Hepatocyte (in vitro differentiated cells): ENCODE data around the gene ZCCHC7. TPM values are rescaled to one million over a fixed set of nuclear protein-coding genes. Genes with fewer than 3 reads are reported as not detected.
"Not testable (repeated sequence)": the region's sequence is repeated elsewhere in the genome, so short reads cannot be mapped to it uniquely, and the experiment has no call there.

Source experiments
- DNase-seq: peaks from one replicate; pipeline ENCODE4 v3.0.0-alpha.2; 2016; ENCODE audit warnings: low spot score
- H2AFZ ChIP-seq: fragments of 200-600 bp; sonication (generic); 2 replicates; pipeline ENCODE4 v1.6.0; 2016; ENCODE audit warnings: antibody characterized with exemption, mild to moderate bottlenecking
- H3K27ac ChIP-seq: fragments of 200-600 bp; sonication (generic); 2 replicates; pipeline ENCODE4 v1.5.1; 2016; ENCODE audit warnings: mild to moderate bottlenecking
- H3K27me3 ChIP-seq: fragments of 200-600 bp; sonication (generic); 2 replicates; pipeline ENCODE4 v1.6.1; 2016
- H3K36me3 ChIP-seq: fragments of 200-600 bp; sonication (generic); replicated peaks from 2 replicates; pipeline ENCODE4 v1.5.1; 2016; ENCODE audit warnings: low read depth; ENCODE audit not compliant: insufficient read depth
- H3K4me1 ChIP-seq: fragments of 200-600 bp; sonication (generic); 2 replicates; pipeline ENCODE4 v1.5.1; 2016; ENCODE audit warnings: mild to moderate bottlenecking, moderate library complexity; ENCODE audit not compliant: insufficient read depth
- H3K4me2 ChIP-seq: fragments of 200-600 bp; sonication (generic); 2 replicates; pipeline ENCODE4 v1.6.0; 2016
- H3K4me3 ChIP-seq: fragments of 200-600 bp; sonication (generic); 2 replicates; pipeline ENCODE4 v1.5.1; 2016; ENCODE audit warnings: mild to moderate bottlenecking
- H3K79me2 ChIP-seq: fragments of 200-600 bp; sonication (generic); 2 replicates; pipeline ENCODE4 v1.6.0; 2017; ENCODE audit warnings: mild to moderate bottlenecking
- H3K9me2 ChIP-seq: fragments of 200-600 bp; sonication (generic); replicated peaks from 2 replicates; pipeline ENCODE4 v1.6.0; 2017; ENCODE audit warnings: mild to moderate bottlenecking; ENCODE audit not compliant: insufficient read depth
- H3K9me3 ChIP-seq: fragments of 200-600 bp; sonication (generic); 2 replicates; pipeline ENCODE4 v1.5.1; 2016; ENCODE audit warnings: low read depth, mild to moderate bottlenecking
- H4K20me1 ChIP-seq: fragments of 200-600 bp; sonication (generic); 2 replicates; pipeline ENCODE4 v1.6.0; 2016; ENCODE audit warnings: mild to moderate bottlenecking; ENCODE audit not compliant: insufficient read depth, poor library complexity, severe bottlenecking
- EZH2 ChIP-seq: fragments of 200-600 bp; sonication (generic); IDR thresholded peaks from 2 replicates; pipeline ENCODE4 v1.6.1; 2016; ENCODE audit warnings: antibody characterized with exemption, mild to moderate bottlenecking, borderline replicate concordance
- EZH2phosphoT487 ChIP-seq: fragments of 200-600 bp; sonication (generic); IDR thresholded peaks from one replicate; pipeline ENCODE4 v1.6.1; 2018; ENCODE audit warnings: antibody characterized with exemption, mild to moderate bottlenecking, low read depth, moderate library complexity; ENCODE audit not compliant: unreplicated experiment, severe bottlenecking
- WGBS: methylation state at CpG from one replicate; pipeline ENCODE4 v1.1.6; 2016; ENCODE audit warnings: low lambda C conversion rate; ENCODE audit errors: missing lambda C conversion rate; 5-methylcytosine and 5-hydroxymethylcytosine counted together
- polyA plus RNA-seq: library from polyadenylated mRNA; unstranded; fragments of >200 nt; fragmentation: Nextera tagmentation; extraction: Ambion mirVana; gene quantifications from 2 replicates; pipeline ENCODE4 v1.2.1, GENCODE V29; 2016
- total RNA-seq: library from RNA; depleted of rRNA; stranded (reverse); fragments of >200 nt; gene quantifications from 2 replicates; pipeline ENCODE4 v1.2.3, GENCODE V29; 2014
- TF ChIP-seq, protein P1 (sequence below): fragments of 200-600 bp; sonication (generic); IDR thresholded peaks from 2 replicates; pipeline ENCODE4 v1.5.1; 2016; ENCODE audit warnings: antibody characterized with exemption, mild to moderate bottlenecking; ENCODE audit not compliant: poor library complexity

The ZCCHC7 gene
- total and polyA plus RNA-seq, 2 experiments from 2014 or later: 12.3 to 14.6 TPM

GRCh38 chr9:37200433-37201005 is 80.1 kb downstream of the ZCCHC7 start:
- Histone ChIP-seq H3K36me3 (no peaks in the 10 kb centered on the region), H4K20me1 (peaks cover 3% of the 10 kb centered on the region), H3K4me3 (no peak overlapping the region), H3K79me2 (peaks cover 17% of the 10 kb centered on the region), H3K4me1 (peaks cover 7% of the 10 kb centered on the region), H2AFZ (no peak overlapping the region), H3K9me3 (no peaks in the 10 kb centered on the region), H3K27me3 (no peaks in the 10 kb centered on the region), H3K4me2 (no peak overlapping the region), H3K27ac (no peak overlapping the region), H3K9me2 (no peaks in the 10 kb centered on the region)
- 75% methylated on average over 1 of the region's 1 CpG for WGBS
- no peak for DNase-seq
- no peak for TF ChIP-seq EZH2phosphoT487
- TF ChIP-seq, protein P1, sequence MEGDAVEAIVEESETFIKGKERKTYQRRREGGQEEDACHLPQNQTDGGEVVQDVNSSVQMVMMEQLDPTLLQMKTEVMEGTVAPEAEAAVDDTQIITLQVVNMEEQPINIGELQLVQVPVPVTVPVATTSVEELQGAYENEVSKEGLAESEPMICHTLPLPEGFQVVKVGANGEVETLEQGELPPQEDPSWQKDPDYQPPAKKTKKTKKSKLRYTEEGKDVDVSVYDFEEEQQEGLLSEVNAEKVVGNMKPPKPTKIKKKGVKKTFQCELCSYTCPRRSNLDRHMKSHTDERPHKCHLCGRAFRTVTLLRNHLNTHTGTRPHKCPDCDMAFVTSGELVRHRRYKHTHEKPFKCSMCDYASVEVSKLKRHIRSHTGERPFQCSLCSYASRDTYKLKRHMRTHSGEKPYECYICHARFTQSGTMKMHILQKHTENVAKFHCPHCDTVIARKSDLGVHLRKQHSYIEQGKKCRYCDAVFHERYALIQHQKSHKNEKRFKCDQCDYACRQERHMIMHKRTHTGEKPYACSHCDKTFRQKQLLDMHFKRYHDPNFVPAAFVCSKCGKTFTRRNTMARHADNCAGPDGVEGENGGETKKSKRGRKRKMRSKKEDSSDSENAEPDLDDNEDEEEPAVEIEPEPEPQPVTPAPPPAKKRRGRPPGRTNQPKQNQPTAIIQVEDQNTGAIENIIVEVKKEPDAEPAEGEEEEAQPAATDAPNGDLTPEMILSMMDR: no peak
- TF ChIP-seq EZH2: no peak

- H3K4me1 ChIP-seq: peaks cover 6% of the 10 kb centered on the region
- H3K9me2 ChIP-seq: no peaks in the 10 kb centered on the region
- no peak overlapping the region for H2AFZ ChIP-seq
- DNase-seq: no peak
- peaks cover 3% of the 10 kb centered on the region for H4K20me1 ChIP-seq
- H3K36me3 ChIP-seq: no peaks in the 10 kb centered on the region
- no peaks in the 10 kb centered on the region for H3K27me3 ChIP-seq
- no peaks in the 10 kb centered on the region for H3K9me3 ChIP-seq
- no peak overlapping the region for H3K27ac ChIP-seq
- H3K4me2 ChIP-seq: no peak overlapping the region
- WGBS: 100% methylated on average over 1 of the region's 1 CpG
- H3K79me2 ChIP-seq: peaks cover 17% of the 10 kb centered on the region
- TF ChIP-seq, protein P1: no peak
- TF ChIP-seq EZH2: no peak
- TF ChIP-seq EZH2phosphoT487: no peak
- H3K4me3 ChIP-seq: no peak overlapping the region
These were observed 81.2 kb downstream of the ZCCHC7 start for GRCh38 chr9:37201581-37201980.

DNA sequence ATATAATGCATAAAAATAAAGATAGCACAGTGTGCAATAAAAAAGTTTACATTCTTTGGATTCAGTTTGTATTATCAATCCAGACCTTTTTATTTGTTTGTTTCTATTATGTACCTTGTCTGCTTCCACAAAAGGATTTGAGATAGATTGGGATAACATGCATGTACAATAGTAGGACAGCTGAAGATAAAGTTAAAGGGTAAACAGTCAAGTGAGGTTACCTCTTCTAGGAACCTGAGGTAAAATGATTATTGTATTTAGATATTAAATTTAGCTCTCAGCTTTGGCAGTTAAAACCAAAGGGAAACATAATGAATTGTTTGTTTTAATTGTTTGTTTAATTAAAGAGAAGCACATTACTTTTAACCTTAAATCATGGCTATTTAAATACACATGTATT is 81.7 kb downstream of the ZCCHC7 start:
- peaks cover 1% of the 10 kb centered on the region for H3K4me1 ChIP-seq
- H3K36me3 ChIP-seq: no peaks in the 10 kb centered on the region
- TF ChIP-seq, protein P1: no peak
- TF ChIP-seq EZH2phosphoT487: no peak
- no peak overlapping the region for H3K4me3 ChIP-seq
- H3K9me3 ChIP-seq: no peaks in the 10 kb centered on the region
- H3K79me2 ChIP-seq: peaks cover 17% of the 10 kb centered on the region
- H4K20me1 ChIP-seq: peaks cover 3% of the 10 kb centered on the region
- H3K27me3 ChIP-seq: no peaks in the 10 kb centered on the region
- no peak overlapping the region for H3K27ac ChIP-seq
- no peak overlapping the region for H2AFZ ChIP-seq
- no peak overlapping the region for H3K4me2 ChIP-seq
- H3K9me2 ChIP-seq: no peaks in the 10 kb centered on the region
- DNase-seq: no peak

DNA sequence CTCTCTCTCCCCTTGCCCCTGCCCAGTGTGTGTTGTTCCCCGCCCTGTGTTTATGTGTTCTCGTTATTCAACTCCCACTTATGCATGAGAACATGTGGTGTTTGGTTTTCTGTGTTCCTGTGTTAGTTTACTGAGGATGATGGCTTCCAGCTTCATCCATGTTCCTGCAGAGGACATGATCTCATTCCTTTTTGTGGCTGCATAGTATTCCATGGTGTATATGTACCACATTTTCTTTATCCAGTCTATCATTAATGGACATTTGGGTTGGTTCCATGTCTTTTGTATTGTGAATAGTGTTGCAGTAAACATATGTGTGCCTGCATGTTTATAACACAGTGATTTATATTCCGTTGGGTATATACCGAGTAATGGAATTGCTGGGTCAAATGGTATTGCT is 83.1 kb downstream of the ZCCHC7 start:
- H2AFZ ChIP-seq, H4K20me1 ChIP-seq, H3K36me3 ChIP-seq, H3K4me2 ChIP-seq, H3K27ac ChIP-seq, H3K4me1 ChIP-seq, H3K27me3 ChIP-seq, H3K4me3 ChIP-seq, H3K9me3 ChIP-seq, DNase-seq, H3K9me2 ChIP-seq: not testable (repeated sequence)
- WGBS: 97% methylated on average over 4 of the region's 4 CpGs
- H3K79me2 ChIP-seq: peaks cover 17% of the 10 kb centered on the region
